GM21723 (cell line): ENCODE measurements around the gene RBP4.

ENCODE experiments used
- ATAC-seq: cut with Tn5 transposase; IDR thresholded peaks from one replicate; pipeline ENCODE4 v1.9.1; 2021; ENCODE audit warnings: mild to moderate bottlenecking, moderate library complexity; ENCODE audit not compliant: unreplicated experiment

RBP4 gene

DNA sequence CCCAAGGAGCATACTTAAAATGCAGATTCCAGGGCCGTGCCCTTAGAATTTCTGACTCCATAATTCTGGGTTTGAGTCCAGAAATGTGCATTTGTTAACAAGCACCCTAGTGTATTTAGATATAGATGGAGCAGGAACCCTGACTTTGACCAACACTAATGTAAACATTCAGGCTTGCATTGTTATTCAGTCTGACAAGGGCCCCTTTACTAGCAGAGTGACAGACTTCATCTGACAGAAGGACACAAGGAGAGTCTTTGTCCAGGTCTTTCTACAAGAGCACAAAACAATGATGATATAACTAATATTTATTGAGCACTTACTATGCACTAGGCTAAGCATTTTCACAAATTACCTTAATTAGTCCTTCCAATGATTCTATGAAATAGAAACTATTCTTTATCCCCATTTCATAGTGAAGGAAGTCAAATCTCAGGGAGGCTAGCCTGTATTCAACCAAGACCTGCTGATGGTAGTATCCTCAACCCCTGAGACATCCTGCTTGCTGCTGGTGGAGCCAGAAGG lies 3.9 kb downstream of the RBP4 start:
- no peak for ATAC-seq

DNA sequence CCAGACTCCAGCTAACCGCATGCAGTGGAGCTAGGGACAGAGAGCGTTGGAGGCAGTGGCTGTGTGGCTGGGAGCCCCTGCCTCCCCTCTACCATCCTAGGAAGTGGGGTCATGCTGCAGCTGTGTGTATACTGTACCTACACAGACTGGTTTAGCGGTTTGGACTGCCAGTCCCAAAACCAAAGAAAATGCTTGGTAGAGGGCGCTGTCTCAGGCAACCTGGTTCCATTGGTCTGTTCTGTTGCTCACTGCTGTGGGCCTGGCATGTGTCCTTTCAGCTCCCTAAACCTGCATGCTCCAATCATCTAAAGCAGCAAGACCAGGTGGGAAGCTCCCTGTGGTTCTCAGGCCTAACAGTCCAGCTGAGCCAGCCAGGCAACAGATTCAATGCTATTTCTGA lies 4.5 kb downstream of the RBP4 start:
- ATAC-seq: no peak

GRCh38 chr10:93595378-93596161 lies 5.5 kb downstream of the RBP4 start:
- ATAC-seq: no peak

DNA sequence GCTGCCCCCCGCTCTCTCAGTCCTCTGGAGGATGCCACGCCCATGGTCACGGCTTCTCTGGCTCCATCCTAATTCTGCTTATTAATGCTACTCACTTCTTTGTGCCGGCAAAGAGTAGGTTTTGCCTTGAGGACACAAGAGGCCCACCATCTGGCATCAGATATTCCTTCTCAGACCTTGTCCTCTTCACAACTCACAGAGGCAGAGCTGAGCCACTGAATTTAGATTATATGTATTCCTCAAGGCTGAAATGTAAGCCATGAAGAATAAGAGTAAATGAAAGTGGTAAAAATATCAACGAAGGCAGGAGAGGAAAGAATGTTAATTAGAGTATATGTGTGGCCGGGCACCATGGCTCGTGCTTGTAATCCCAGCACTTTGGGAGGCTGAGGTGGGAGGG lies 6.5 kb downstream of the RBP4 start:
- no peak for ATAC-seq

GRCh38 chr10:93593749-93594148 lies 7.3 kb downstream of the RBP4 start:
- no peak for ATAC-seq

DNA sequence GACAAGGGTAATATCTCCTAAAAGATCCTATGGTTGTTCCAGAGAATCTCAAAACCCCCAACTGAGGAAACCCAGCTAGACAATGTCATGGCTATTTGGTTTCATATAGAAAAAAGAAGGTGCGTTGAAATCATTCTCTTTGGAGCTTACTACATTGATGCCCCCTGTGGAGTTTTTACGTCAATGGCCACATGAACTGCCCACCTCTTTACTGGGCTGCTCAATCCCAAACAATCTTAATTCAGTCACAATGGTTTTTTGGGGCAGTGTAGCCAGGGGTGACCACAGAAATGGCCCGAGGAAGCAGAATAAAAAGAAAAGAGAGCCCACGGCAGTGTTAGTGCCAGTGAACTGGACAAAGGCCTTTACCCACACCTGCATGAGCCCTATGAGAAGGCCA lies 7.8 kb downstream of the RBP4 start:
- no peak for ATAC-seq

- no peak for ATAC-seq
Measured at GRCh38 chr10:93591065-93591808, 9.8 kb downstream of the RBP4 start.

- ATAC-seq: no peak
Measured at GRCh38 chr10:93590638-93591037, 10.4 kb downstream of the RBP4 start.

GRCh38 chr10:93589648-93590562 lies 11.1 kb downstream of the RBP4 start:
- ATAC-seq: no peak

GRCh38 chr10:93584445-93584844 lies 16.6 kb downstream of the RBP4 start:
- ATAC-seq: no peak

- no peak for ATAC-seq
Measured at GRCh38 chr10:93580828-93581227, 20.2 kb downstream of the RBP4 start.

- no peak for ATAC-seq
Measured at GRCh38 chr10:93579985-93580711, 20.9 kb downstream of the RBP4 start.

GRCh38 chr10:93579089-93579488 lies 21.9 kb downstream of the RBP4 start:
- ATAC-seq: no peak

- no peak for ATAC-seq
Measured at GRCh38 chr10:93577565-93577964, 23.5 kb downstream of the RBP4 start.

- ATAC-seq: no peak
Measured at GRCh38 chr10:93576888-93577287, 24.1 kb downstream of the RBP4 start.

DNA sequence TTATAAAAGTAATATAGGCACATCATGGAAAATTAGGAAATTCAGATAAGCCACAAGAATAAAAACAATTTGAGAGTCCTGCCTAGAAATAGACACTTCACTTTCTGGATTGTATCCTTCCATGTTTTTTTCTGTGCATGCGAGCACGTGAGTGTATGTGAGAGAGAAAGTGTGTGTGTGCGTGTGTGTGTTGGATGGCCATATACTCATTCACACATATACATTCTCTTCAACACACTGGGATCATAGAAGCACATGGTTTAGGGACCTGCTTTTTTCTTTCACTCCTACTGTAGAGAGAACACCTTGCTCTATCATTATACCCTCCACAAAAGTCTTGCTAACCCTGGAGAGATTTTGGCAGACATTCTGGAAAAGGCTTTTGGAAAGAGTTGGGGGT lies 27.1 kb downstream of the RBP4 start:
- ATAC-seq: no peak

- ATAC-seq: no peak
Measured at GRCh38 chr10:93573051-93573909, 27.8 kb downstream of the RBP4 start.

GRCh38 chr10:93572606-93573005 lies 28.4 kb downstream of the RBP4 start:
- ATAC-seq: no peak

GRCh38 chr10:93570383-93570782 lies 30.7 kb downstream of the RBP4 start:
- no peak for ATAC-seq

DNA sequence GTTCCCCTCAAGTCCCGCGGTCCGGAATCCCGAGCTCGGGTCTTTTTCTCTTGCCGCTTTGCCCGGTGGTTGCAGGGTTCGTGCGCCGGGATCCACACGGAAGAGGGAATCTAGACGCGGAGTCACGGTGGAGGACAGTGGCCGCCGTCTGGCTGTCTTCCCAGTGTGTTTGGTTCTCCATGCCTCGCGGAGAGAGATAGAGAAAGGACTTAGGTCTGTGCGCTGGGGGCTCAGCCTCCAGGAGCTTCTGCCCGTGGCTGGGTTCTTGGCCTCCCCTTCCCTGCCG lies 33.0 kb downstream of the RBP4 start:
- ATAC-seq: no peak
